Choroid plexus epithelial cell (primary cell): ENCODE data around the gene APLNR.

Source experiments
- DNase-seq: peaks from one replicate; pipeline ENCODE4 v3.0.0-alpha.2; 2010; ENCODE audit warnings: low read depth
- H3K4me3 ChIP-seq: 2 replicates; pipeline ENCODE4 v1.5.1; 2011; ENCODE audit warnings: low read depth, mild to moderate bottlenecking, control low read depth, low read length, moderate library complexity
- TF ChIP-seq, protein P1 (sequence below): conservative IDR thresholded peaks from 2 replicates; pipeline ENCODE4 v1.5.1; 2011; ENCODE audit warnings: low read depth, mild to moderate bottlenecking, control low read depth, inconsistent platforms, low read length, moderate library complexity

APLNR gene

GRCh38 chr11:57240757-57241156 lies 3.7 kb upstream of the APLNR start:
- DNase-seq = no peak
- TF ChIP-seq, protein P1, sequence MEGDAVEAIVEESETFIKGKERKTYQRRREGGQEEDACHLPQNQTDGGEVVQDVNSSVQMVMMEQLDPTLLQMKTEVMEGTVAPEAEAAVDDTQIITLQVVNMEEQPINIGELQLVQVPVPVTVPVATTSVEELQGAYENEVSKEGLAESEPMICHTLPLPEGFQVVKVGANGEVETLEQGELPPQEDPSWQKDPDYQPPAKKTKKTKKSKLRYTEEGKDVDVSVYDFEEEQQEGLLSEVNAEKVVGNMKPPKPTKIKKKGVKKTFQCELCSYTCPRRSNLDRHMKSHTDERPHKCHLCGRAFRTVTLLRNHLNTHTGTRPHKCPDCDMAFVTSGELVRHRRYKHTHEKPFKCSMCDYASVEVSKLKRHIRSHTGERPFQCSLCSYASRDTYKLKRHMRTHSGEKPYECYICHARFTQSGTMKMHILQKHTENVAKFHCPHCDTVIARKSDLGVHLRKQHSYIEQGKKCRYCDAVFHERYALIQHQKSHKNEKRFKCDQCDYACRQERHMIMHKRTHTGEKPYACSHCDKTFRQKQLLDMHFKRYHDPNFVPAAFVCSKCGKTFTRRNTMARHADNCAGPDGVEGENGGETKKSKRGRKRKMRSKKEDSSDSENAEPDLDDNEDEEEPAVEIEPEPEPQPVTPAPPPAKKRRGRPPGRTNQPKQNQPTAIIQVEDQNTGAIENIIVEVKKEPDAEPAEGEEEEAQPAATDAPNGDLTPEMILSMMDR = no peak
- H3K4me3 ChIP-seq = no peak overlapping the region

DNA sequence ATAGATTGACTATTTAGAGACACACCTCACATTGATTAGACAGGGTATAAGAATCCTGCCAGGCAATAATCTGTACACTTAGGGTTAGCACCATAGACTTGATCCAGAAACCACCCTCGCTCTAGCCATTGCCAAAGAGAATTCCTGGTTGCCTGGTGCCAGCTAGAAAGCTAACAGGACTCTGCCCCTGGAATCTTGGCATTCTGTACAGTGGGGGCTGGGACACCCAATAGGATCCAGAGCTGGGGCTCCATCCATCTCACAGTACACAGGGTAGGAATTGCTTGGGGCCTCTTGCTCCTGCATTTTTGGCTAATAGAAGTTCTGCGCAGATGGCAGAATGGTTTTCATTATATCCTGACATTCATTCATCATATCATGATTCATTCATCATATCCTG lies 3.0 kb upstream of the APLNR start:
- no peak for DNase-seq

DNA sequence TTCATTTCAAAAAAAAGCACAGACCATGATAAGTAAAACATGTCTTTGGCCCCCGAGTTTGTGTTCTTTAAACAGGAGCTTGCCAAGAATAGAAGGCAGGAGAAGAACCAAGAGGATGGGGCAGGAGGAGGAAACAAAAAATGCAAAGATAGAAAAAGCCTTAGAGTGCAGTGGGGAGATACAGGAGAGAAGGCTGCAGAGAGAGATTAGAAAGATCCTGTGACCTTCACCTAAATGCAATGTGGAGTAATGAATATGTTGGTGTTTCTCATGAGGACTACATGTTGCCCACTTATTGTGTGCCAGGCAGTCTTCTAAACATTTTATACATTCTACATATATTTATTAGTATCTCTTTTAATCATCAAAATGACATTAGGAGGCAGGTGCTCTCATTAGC lies 2.3 kb upstream of the APLNR start:
- no peak overlapping the region for H3K4me3 ChIP-seq
- no peak for DNase-seq
- TF ChIP-seq, protein P1 = no peak

More for the DNA sequence above, 3.0 kb upstream of the APLNR start:
- H3K4me3 ChIP-seq = no peak overlapping the region
- TF ChIP-seq, protein P1 = no peak

DNA sequence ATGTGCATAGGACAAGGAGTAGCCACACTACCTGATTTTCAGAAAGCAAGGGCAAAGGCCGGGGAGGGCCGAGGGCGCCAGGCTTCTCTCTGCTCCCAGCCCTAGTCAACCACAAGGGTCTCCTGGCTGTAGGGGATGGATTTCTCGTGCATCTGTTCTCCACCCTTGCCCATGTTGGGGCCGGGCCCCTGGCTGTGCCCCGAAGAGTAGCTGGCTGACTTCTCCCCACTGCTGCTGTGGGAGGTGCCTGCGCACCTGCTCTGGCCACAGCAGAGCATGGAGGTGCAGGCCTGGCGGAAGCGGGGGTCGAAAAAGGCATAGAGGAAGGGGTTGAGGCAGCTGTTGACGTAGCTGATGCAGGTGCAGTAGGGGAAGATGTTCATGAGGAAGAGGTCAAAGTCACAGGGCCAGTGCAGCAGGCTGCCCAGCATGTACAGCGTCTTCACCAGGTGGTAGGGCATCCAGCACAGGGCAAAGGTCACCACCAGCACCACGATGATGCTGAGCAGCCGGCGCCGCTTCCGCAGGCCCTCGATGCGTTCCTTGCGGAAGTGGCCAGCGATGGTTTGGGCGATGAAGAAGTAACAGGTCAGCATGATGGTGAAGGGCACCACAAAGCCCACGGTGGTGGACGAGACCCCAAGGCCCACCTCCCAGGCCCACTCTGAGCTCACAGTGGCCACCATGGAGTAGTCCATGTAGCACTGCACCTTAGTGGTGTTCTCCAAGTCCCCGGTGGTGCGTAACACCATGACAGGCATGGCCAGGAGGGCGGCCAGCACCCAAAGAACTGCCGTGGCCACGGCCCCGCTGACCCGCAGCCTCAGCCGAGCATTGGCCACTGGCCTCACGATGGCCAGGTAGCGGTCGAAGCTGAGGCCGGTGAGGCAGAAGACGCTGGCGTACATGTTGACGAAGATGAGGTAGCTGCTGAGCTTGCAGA lies 1.0 kb downstream of the APLNR start:
- H3K4me3 ChIP-seq = no peak overlapping the region
- TF ChIP-seq, protein P1 = no peak
- DNase-seq = no peak

DNA sequence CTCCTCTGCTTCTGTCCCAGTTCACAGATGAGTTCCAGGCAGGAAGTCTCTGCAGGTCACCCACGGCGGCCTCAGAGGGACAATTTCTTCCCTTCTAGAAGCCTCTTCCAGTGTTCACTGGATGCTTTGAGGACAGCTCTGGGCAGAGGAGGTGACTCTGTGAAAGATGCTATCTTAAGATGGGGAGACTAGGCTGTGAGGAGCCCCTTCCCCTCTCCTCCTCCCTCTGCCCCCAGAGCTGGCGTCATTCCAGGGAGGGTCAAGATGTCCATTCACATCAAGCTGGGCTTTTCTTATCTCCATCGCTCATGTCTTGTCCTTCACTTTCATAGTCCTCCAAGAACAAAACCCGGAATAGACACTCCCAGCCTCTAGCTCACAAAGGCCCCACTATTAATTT lies 3.3 kb downstream of the APLNR start:
- H3K4me3 ChIP-seq = no peak overlapping the region
- DNase-seq = no peak
- TF ChIP-seq, protein P1 = no peak

GRCh38 chr11:57231539-57232253 lies 5.4 kb downstream of the APLNR start:
- no peak overlapping the region for H3K4me3 ChIP-seq
- TF ChIP-seq, protein P1 = no peak
- no peak for DNase-seq
